Prostate gland (tissue), 2 donors: ENCODE data around the gene PPM1L. TPM values are rescaled to one million over a fixed set of nuclear protein-coding genes. Genes with fewer than 3 reads are reported as not detected.
A peak's percentile ranks its signal among the peaks of the same experiment; 100 is the strongest.

Experiments
- DNase-seq: peaks from one replicate; pipeline ENCODE4 v3.0.0-alpha.2; 2019; ENCODE audit warnings: low spot score
- H3K27ac ChIP-seq, 2 donors: fragments of 200-600 bp; sonication (generic); 2 replicates each; pipeline ENCODE4 v1.5.1; 2017 to 2019
- H3K27me3 ChIP-seq: fragments of 200-600 bp; sonication (generic); replicated peaks from 2 replicates; pipeline ENCODE4 v1.5.1; 2019; ENCODE audit not compliant: insufficient read depth
- H3K36me3 ChIP-seq, 2 donors: fragments of 200-600 bp; sonication (generic); 1 replicate in 1 of 2; 2 replicates in 1 of 2; pipeline versions ENCODE4 v1.5.1 to v1.8.1; 2017 to 2019
- H3K4me1 ChIP-seq: fragments of 200-600 bp; sonication (generic); replicated peaks from 2 replicates; pipeline ENCODE4 v1.5.1; 2019
- H3K4me3 ChIP-seq, 2 donors: fragments of 200-600 bp; sonication (generic); 2 replicates each; pipeline ENCODE4 v1.5.1; 2017 to 2019
- H3K9me3 ChIP-seq: fragments of 200-600 bp; sonication (generic); 2 replicates; pipeline ENCODE4 v1.5.1; 2017
- CTCF ChIP-seq, 4 experiments: fragments of 200-600 bp in 2 of 4; fragments of 450-650 bp in 2 of 4; sonication (generic) in 2 of 4; IDR thresholded peaks; 1 replicate in 3 of 4; 2 replicates in 1 of 4; pipeline ENCODE4 v1.5.1; 2016 to 2019; ENCODE audit warnings: antibody characterized with exemption in 4 of 4, mild to moderate bottlenecking in 2 of 4, moderate library complexity in 2 of 4
- POLR2A ChIP-seq: fragments of 450-650 bp; IDR thresholded peaks from one replicate; pipeline ENCODE4 v1.6.1; 2016; ENCODE audit warnings: antibody characterized with exemption, mild to moderate bottlenecking
- POLR2AphosphoS5 ChIP-seq: sonication (generic); formaldehyde crosslinking; IDR thresholded peaks from one replicate; pipeline ENCODE4 v1.6.1; 2017; ENCODE audit warnings: antibody characterized with exemption
- WGBS: methylation state at CpG from one replicate; pipeline ENCODE4 v1.1.5; 2018; 5-methylcytosine and 5-hydroxymethylcytosine counted together
- intact Hi-C: fragments of 100-400 bp; cut with DNase I; formaldehyde crosslinking; loops from one replicate; pipeline ENCODE4 v1.14.2; 2022
- total RNA-seq, 2 donors: library from RNA; depleted of rRNA; stranded (reverse); fragments of >200 nt; gene quantifications; one replicate each; pipeline ENCODE4 v1.1.0, GENCODE V29; 2016

Gene PPM1L
- total RNA-seq, 2 donors from 2014 or later, result 23.6 to 27.0 TPM

- H3K36me3 ChIP-seq, result no peaks in the 10 kb centered on the region
- WGBS, result 92% methylated on average over 5 of the region's 5 CpGs
- no peak overlapping the region for H3K4me3 ChIP-seq
- no peaks in the 10 kb centered on the region for H3K9me3 ChIP-seq
- no peaks in the 10 kb centered on the region for H3K27me3 ChIP-seq
- TF ChIP-seq POLR2A, result no peak
- TF ChIP-seq CTCF (IDR thresholded peaks at IDR 0.05), result no peak
- TF ChIP-seq POLR2AphosphoS5, result no peak
- no peak for DNase-seq
- no peak overlapping the region for H3K27ac ChIP-seq
- intact Hi-C loops, result no loop called here
- H3K4me1 ChIP-seq, result no peaks in the 10 kb centered on the region
These were observed 172.2 kb downstream of the PPM1L start for GRCh38 chr3:160928183-160928726.

GRCh38 chr3:160929595-160929994, 173.6 kb downstream of the PPM1L start:
- no peak overlapping the region for H3K27ac ChIP-seq
- intact Hi-C loops, result no loop called here
- no peak for DNase-seq
- H3K36me3 ChIP-seq, result no peaks in the 10 kb centered on the region
- H3K27me3 ChIP-seq, result no peaks in the 10 kb centered on the region
- H3K4me1 ChIP-seq, result no peaks in the 10 kb centered on the region
- peak in 1 of 4 experiments; percentile 5 for TF ChIP-seq CTCF (IDR thresholded peaks at IDR 0.05)
- TF ChIP-seq POLR2AphosphoS5, result no peak
- no peak for TF ChIP-seq POLR2A
- H3K4me3 ChIP-seq, result no peak overlapping the region
- no peaks in the 10 kb centered on the region for H3K9me3 ChIP-seq
- 52% methylated on average over 2 of the region's 2 CpGs for WGBS

GRCh38 chr3:160931474-160931873, 175.4 kb downstream of the PPM1L start:
- intact Hi-C loops, result no loop called here
- Histone ChIP-seq H3K27me3 (no peaks in the 10 kb centered on the region), H3K27ac (no peak overlapping the region), H3K9me3 (no peaks in the 10 kb centered on the region), H3K4me1 (no peaks in the 10 kb centered on the region), H3K4me3 (no peak overlapping the region), H3K36me3 (no peaks in the 10 kb centered on the region)
- DNase-seq, result no peak
- no peak for TF ChIP-seq CTCF (IDR thresholded peaks at IDR 0.05)
- TF ChIP-seq POLR2AphosphoS5, result no peak
- no peak for TF ChIP-seq POLR2A

- Histone ChIP-seq H3K4me3 (no peak overlapping the region), H3K4me1 (no peaks in the 10 kb centered on the region), H3K9me3 (no peaks in the 10 kb centered on the region), H3K27ac (no peak overlapping the region), H3K36me3 (no peaks in the 10 kb centered on the region), H3K27me3 (no peaks in the 10 kb centered on the region)
- DNase-seq, result no peak
- TF ChIP-seq CTCF (IDR thresholded peaks at IDR 0.05), result no peak
- no peak for TF ChIP-seq POLR2A
- no peak for TF ChIP-seq POLR2AphosphoS5
- intact Hi-C loops, result no loop called here
- 72% methylated on average over 6 of the region's 6 CpGs for WGBS
These were observed 179.5 kb downstream of the PPM1L start for GRCh38 chr3:160935413-160936095.

GRCh38 chr3:160941885-160942494, 186.0 kb downstream of the PPM1L start:
- no peaks in the 10 kb centered on the region for H3K4me1 ChIP-seq
- DNase-seq, result peak; percentile 69
- H3K36me3 ChIP-seq, result no peaks in the 10 kb centered on the region
- H3K27ac ChIP-seq, result no peak overlapping the region
- TF ChIP-seq POLR2A (no peak), POLR2AphosphoS5 (peak; percentile 38), CTCF (IDR thresholded peaks at IDR 0.05) (peak; percentile 69 to 91 (median 84))
- 39% methylated on average over 5 of the region's 5 CpGs for WGBS
- H3K9me3 ChIP-seq, result no peaks in the 10 kb centered on the region
- H3K4me3 ChIP-seq, result no peak overlapping the region
- intact Hi-C loops, result loop anchor here (2.0 to 5.0 kb wide), 2 partner anchors 185 to 233 kb away; partner anchors contain the start of gene PPM1L
- H3K27me3 ChIP-seq, result no peaks in the 10 kb centered on the region
